Type B pancreatic cell (in vitro differentiated cells): ENCODE measurements around the gene PRPSAP1. TPM values are rescaled to one million over a fixed set of nuclear protein-coding genes. Genes with fewer than 3 reads are reported as not detected.
A peak's percentile ranks its signal among the peaks of the same experiment; 100 is the strongest.

Experiments
- DNase-seq: peaks from one replicate; pipeline ENCODE4 v3.0.0; 2021; ENCODE audit warnings: mixed read lengths; ENCODE audit not compliant: unreplicated experiment; ENCODE audit errors: extremely low spot score
- H3K27ac Mint-ChIP-seq: 2 replicates; pipeline ENCODE4 v1.8.0; 2021; ENCODE audit warnings: mild to moderate bottlenecking, mixed read lengths
- H3K27me3 Mint-ChIP-seq: 2 replicates; pipeline ENCODE4 v1.8.0; 2021; ENCODE audit warnings: mixed read lengths
- H3K36me3 Mint-ChIP-seq: 2 replicates; pipeline ENCODE4 v1.8.0; 2021; ENCODE audit warnings: mixed read lengths
- H3K4me1 Mint-ChIP-seq: one replicate; pipeline ENCODE4 v1.8.0; 2021; ENCODE audit warnings: mixed read lengths; ENCODE audit not compliant: unreplicated experiment
- H3K4me3 Mint-ChIP-seq: 2 replicates; pipeline ENCODE4 v1.8.0; 2021; ENCODE audit warnings: mild to moderate bottlenecking, mixed read lengths
- H3K9me3 Mint-ChIP-seq: 2 replicates; pipeline ENCODE4 v1.8.0; 2021; ENCODE audit warnings: mixed read lengths
- CTCF ChIP-seq: fragments of 200-600 bp; sonication (generic); conservative IDR thresholded peaks from 2 replicates; pipeline ENCODE4 v1.5.0; 2021; ENCODE audit warnings: antibody characterized with exemption, mild to moderate bottlenecking
- total RNA-seq: library from RNA; stranded (reverse); gene quantifications from 2 replicates; pipeline ENCODE4 v1.2.1, GENCODE V29; 2021; ENCODE audit warnings: low replicate concordance

The PRPSAP1 gene
- total RNA-seq, 1 donor from 2014 or later, result 82.0 TPM

GRCh38 chr17:76371656-76372628, 18.2 kb upstream of the PRPSAP1 start:
- no peak for TF ChIP-seq CTCF
- Mint-ChIP-seq H3K4me3 (no peak overlapping the region), H3K4me1 (peaks cover 37% of the 10 kb centered on the region), H3K9me3 (no peaks in the 10 kb centered on the region), H3K27me3 (no peaks in the 10 kb centered on the region), H3K27ac (no peak overlapping the region), H3K36me3 (no peaks in the 10 kb centered on the region)
- DNase-seq, result no peak

GRCh38 chr17:76370261-76370993, 16.7 kb upstream of the PRPSAP1 start:
- Mint-ChIP-seq H3K27me3 (no peaks in the 10 kb centered on the region), H3K9me3 (no peaks in the 10 kb centered on the region), H3K4me1 (peaks cover 37% of the 10 kb centered on the region), H3K36me3 (no peaks in the 10 kb centered on the region), H3K27ac (no peak overlapping the region), H3K4me3 (peak overlapping the region; percentile 33)
- peak; percentile 55 for TF ChIP-seq CTCF
- no peak for DNase-seq

- Mint-ChIP-seq H3K27me3 (no peaks in the 10 kb centered on the region), H3K4me3 (peak overlapping the region; percentile 59), H3K4me1 (peaks cover 34% of the 10 kb centered on the region), H3K9me3 (no peaks in the 10 kb centered on the region), H3K27ac (no peak overlapping the region), H3K36me3 (no peaks in the 10 kb centered on the region)
- DNase-seq, result no peak
- no peak for TF ChIP-seq CTCF
These were observed 16.1 kb upstream of the PRPSAP1 start for GRCh38 chr17:76369804-76370203.

GRCh38 chr17:76369379-76369778, 15.7 kb upstream of the PRPSAP1 start:
- no peak for DNase-seq
- no peaks in the 10 kb centered on the region for H3K27me3 Mint-ChIP-seq
- H3K36me3 Mint-ChIP-seq, result no peaks in the 10 kb centered on the region
- TF ChIP-seq CTCF, result no peak
- H3K9me3 Mint-ChIP-seq, result no peaks in the 10 kb centered on the region
- H3K4me3 Mint-ChIP-seq, result peak overlapping the region; percentile 59
- H3K4me1 Mint-ChIP-seq, result peaks cover 34% of the 10 kb centered on the region
- H3K27ac Mint-ChIP-seq, result peak overlapping the region; percentile 56

- no peak overlapping the region for H3K4me3 Mint-ChIP-seq
- DNase-seq, result no peak
- no peaks in the 10 kb centered on the region for H3K36me3 Mint-ChIP-seq
- no peaks in the 10 kb centered on the region for H3K9me3 Mint-ChIP-seq
- no peak for TF ChIP-seq CTCF
- no peaks in the 10 kb centered on the region for H3K27me3 Mint-ChIP-seq
- H3K27ac Mint-ChIP-seq, result no peak overlapping the region
- H3K4me1 Mint-ChIP-seq, result peaks cover 31% of the 10 kb centered on the region
These were observed 14.8 kb upstream of the PRPSAP1 start for GRCh38 chr17:76368545-76368944.
